Measurements from ENCODE around the gene ACY1. TPM values are rescaled to one million over a fixed set of nuclear protein-coding genes. Genes with fewer than 3 reads are reported as not detected.
"Not testable (repeated sequence)": the region's sequence is repeated elsewhere in the genome, so short reads cannot be mapped to it uniquely, and the experiment has no call there.

The ACY1 gene
- polyA plus RNA-seq, 1 experiment: 55.7 TPM

- TF ChIP-seq, protein P1, sequence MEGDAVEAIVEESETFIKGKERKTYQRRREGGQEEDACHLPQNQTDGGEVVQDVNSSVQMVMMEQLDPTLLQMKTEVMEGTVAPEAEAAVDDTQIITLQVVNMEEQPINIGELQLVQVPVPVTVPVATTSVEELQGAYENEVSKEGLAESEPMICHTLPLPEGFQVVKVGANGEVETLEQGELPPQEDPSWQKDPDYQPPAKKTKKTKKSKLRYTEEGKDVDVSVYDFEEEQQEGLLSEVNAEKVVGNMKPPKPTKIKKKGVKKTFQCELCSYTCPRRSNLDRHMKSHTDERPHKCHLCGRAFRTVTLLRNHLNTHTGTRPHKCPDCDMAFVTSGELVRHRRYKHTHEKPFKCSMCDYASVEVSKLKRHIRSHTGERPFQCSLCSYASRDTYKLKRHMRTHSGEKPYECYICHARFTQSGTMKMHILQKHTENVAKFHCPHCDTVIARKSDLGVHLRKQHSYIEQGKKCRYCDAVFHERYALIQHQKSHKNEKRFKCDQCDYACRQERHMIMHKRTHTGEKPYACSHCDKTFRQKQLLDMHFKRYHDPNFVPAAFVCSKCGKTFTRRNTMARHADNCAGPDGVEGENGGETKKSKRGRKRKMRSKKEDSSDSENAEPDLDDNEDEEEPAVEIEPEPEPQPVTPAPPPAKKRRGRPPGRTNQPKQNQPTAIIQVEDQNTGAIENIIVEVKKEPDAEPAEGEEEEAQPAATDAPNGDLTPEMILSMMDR (IDR thresholded peaks at IDR 0.05; ENCODE audit: insufficient read depth, low read depth, low read length): no peak
- Histone ChIP-seq H3K36me3 (ENCODE audit: control insufficient read depth, insufficient read depth, low read length) (peaks cover 3% of the 10 kb centered on the region; the same call in 1 of the 2 replicates), H3K27me3 (ENCODE audit: control insufficient read depth, insufficient read depth, low read length) (no peaks in the 10 kb centered on the region), H3K4me3 (ENCODE audit: low read depth, low read length) (no peak overlapping the region)
- DNase-seq (ENCODE audit: low read depth): no peak
- ChIA-PET POLR2A (no interaction called here), CTCF (interaction anchor here (1.2 to 4.5 kb wide), 4 partner anchors 9 to 16 kb away, joined by 3 to 42 read pairs (median 4); partner anchors contain the start of genes ABHD14A, ABHD14B and RPL29)
Observed at GRCh38 chr3:51985063-51985462, 1.7 kb downstream of the ACY1 start.

DNA sequence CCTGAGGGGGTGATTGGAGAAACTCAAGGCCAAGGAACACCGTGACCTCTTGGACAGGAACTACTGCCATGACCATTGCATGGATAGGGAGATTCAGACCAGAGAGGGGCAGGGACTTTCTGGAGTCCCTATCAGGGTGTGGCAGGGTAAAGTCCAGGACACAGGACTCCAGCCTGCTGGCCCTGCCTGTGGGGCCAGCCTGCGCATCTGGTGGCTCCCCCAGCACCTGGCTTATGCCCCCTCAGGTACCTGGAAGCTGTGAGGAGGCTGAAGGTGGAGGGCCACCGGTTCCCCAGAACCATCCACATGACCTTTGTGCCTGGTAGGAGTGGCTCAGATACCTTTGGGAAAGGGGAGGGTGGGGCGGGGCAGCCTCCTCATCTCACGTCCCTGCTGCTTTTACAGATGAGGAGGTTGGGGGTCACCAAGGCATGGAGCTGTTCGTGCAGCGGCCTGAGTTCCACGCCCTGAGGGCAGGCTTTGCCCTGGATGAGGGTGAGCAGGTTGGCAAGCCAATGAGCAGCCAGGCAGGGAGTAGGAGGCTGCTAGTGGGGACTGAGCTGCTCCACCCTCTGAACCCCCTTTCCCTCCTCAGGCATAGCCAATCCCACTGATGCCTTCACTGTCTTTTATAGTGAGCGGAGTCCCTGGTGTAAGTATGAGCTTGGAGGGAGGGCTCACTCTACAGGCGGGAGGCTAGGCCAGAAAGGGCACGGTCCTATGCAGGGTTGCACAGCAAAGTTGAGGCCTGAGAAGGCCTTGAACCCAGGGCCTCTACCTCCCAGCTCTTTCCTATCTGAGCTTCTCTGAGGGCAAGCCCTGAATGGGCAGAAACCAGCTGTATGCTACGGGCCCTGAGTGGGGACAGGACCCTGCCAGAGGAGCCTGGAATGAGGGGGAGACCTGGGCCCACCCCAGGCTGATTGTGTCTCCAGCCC lies 2.9 kb downstream of the ACY1 start:
- no peak overlapping the region for H3K4me3 ChIP-seq (ENCODE audit: low read depth, low read length)
- TF ChIP-seq, protein P1 (IDR thresholded peaks at IDR 0.05; ENCODE audit: insufficient read depth, low read depth, low read length): no peak
- H3K27me3 ChIP-seq (ENCODE audit: control insufficient read depth, insufficient read depth, low read length): no peaks in the 10 kb centered on the region
- no peak for DNase-seq (ENCODE audit: low read depth)
- H3K36me3 ChIP-seq (ENCODE audit: control insufficient read depth, insufficient read depth, low read length): peaks cover 1% of the 10 kb centered on the region
- ChIA-PET POLR2A (no interaction called here), CTCF (interaction anchor here (0.6 to 4.5 kb wide), 6 partner anchors 10 to 45 kb away, joined by 3 to 42 read pairs (median 4); partner anchors contain the start of genes ABHD14A, ABHD14B, RPL29 and RRP9)

GRCh38 chr3:51987568-51987967 lies 4.2 kb downstream of the ACY1 start:
- ChIA-PET POLR2A (no interaction called here), CTCF (interaction anchor here (1.2 to 1.3 kb wide), 2 partner anchors 13 to 46 kb away, joined by 4 to 6 read pairs; partner anchors contain the start of genes ABHD14A, ABHD14B and RRP9)
- DNase-seq (ENCODE audit: low read depth): no peak

DNA sequence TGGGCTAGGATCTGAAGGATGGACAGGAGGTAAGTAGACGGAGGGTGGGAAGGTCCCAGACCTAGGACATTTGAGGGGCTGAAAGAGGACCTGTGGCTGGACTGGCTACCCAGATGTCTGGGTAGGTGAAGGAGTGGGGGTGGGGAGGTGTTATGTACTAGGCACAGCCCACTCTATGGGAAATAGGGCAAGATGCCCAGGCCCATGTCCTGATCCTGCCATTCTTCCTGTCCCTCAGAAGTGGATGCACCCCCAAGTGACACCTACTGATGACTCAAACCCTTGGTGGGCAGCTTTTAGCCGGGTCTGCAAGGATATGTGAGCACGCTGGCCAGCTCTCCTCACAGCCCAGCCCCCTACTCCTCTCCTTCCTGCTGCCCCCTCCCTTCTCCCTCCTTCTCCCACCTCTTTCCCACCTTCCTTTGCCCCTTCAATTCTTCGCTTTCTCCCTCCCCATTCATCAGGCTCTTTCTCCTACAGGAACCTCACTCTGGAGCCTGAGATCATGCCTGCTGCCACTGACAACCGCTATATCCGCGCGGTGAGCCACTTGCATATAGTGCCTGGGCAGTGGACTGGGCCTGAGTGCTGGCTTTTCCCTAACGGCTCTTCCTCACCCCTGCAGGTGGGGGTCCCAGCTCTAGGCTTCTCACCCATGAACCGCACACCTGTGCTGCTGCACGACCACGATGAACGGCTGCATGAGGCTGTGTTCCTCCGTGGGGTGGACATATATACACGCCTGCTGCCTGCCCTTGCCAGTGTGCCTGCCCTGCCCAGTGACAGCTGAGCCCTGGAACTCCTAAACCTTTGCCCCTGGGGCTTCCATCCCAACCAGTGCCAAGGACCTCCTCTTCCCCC lies 5.2 kb downstream of the ACY1 start:
- H3K4me3 ChIP-seq (ENCODE audit: low read depth, low read length): no peak overlapping the region
- ChIA-PET POLR2A (no interaction called here), CTCF (interaction anchor here (1.5 kb wide), 1 partner anchor 15 kb away, joined by 10 read pairs; the partner anchor contains the start of gene ABHD14B)
- H3K27me3 ChIP-seq (ENCODE audit: control insufficient read depth, insufficient read depth, low read length): no peaks in the 10 kb centered on the region
- TF ChIP-seq, protein P1 (IDR thresholded peaks at IDR 0.05; ENCODE audit: insufficient read depth, low read depth, low read length): no peak
- peaks cover 9% of the 10 kb centered on the region for H3K36me3 ChIP-seq (ENCODE audit: control insufficient read depth, insufficient read depth, low read length)
- DNase-seq (ENCODE audit: low read depth): no peak

More at GRCh38 chr3:51987568-51987967, 4.2 kb downstream of the ACY1 start:
- Histone ChIP-seq H3K4me3 (ENCODE audit: low read depth, low read length) (no peak overlapping the region), H3K36me3 (ENCODE audit: control insufficient read depth, insufficient read depth, low read length) (peaks cover 6% of the 10 kb centered on the region), H3K27me3 (ENCODE audit: control insufficient read depth, insufficient read depth, low read length) (no peaks in the 10 kb centered on the region)
- TF ChIP-seq, protein P1 (IDR thresholded peaks at IDR 0.05; ENCODE audit: insufficient read depth, low read depth, low read length): no peak

DNA sequence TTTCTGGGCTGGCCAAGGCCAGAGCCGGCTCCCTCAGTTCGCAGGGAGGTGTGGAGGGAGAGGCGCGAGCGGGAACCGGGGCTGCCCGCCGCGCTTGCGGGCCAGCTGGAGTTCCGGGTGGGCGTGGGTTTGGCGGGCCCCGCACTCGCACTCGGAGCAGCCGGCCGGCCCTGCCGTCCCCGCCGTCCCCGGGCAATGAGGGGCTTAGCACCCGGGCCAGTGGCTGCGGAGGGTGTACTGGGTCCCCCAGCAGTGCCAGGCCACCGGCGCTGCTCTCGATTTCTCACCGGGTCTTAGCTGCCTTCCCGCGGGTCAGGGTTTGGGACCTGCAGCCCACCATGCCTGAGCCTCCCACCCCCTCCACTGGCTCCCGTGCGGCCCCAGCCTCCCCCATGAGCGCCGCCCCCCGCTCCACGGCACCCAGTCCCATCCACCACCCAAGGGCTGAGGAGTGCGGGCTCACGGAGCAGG lies 7.2 kb downstream of the ACY1 start:
- H3K4me3 ChIP-seq (ENCODE audit: low read depth, low read length); POLR2A ChIA-PET; DNase-seq (ENCODE audit: low read depth); H3K27me3 ChIP-seq (ENCODE audit: control insufficient read depth, insufficient read depth, low read length): not testable (repeated sequence)
- H3K36me3 ChIP-seq (ENCODE audit: control insufficient read depth, insufficient read depth, low read length): peaks cover 19% of the 10 kb centered on the region
- CTCF ChIA-PET: interaction anchor here (2.3 kb wide), 1 partner anchor 49 kb away, joined by 10 read pairs; the partner anchor contains the start of gene RRP9
